AG04449 (cell line): ENCODE results near the gene SEMA4C.

Source experiments
- CTCF ChIA-PET: fragments of 350-600 bp; formaldehyde crosslinking; extraction: SDS; loops from one replicate; lab custom pipeline; 2021; ENCODE audit warnings: antibody characterized with exemption; lab: Yijun Ruan, JAX
- POLR2A ChIA-PET: fragments of 400-600, 350-600 bp; formaldehyde crosslinking; extraction: SDS; loops from one replicate; lab custom pipeline; 2020; ENCODE audit warnings: antibody characterized with exemption, inconsistent platforms; lab: Yijun Ruan, JAX
- DNase-seq: peaks from one replicate; pipeline ENCODE4 v3.0.0-alpha.2; 2010; ENCODE audit warnings: low read depth, low spot score
- H3K4me3 ChIP-seq: 2 replicates; pipeline ENCODE4 v1.5.1; 2011; ENCODE audit warnings: low read depth, mild to moderate bottlenecking, control low read depth, low read length
- TF ChIP-seq, protein P1 (sequence below): IDR thresholded peaks from one replicate; pipeline ENCODE4 v1.5.1; 2011; ENCODE audit warnings: mild to moderate bottlenecking, moderate library complexity, low read length, control low read depth, inconsistent platforms; ENCODE audit not compliant: insufficient read depth; ENCODE audit errors: missing control alignments

The SEMA4C gene

GRCh38 chr2:96907115-96908041, 37.5 kb upstream of the SEMA4C start:
- H3K4me3 ChIP-seq: no peak overlapping the region; the same call in 1 of the 2 replicates
- TF ChIP-seq, protein P1, sequence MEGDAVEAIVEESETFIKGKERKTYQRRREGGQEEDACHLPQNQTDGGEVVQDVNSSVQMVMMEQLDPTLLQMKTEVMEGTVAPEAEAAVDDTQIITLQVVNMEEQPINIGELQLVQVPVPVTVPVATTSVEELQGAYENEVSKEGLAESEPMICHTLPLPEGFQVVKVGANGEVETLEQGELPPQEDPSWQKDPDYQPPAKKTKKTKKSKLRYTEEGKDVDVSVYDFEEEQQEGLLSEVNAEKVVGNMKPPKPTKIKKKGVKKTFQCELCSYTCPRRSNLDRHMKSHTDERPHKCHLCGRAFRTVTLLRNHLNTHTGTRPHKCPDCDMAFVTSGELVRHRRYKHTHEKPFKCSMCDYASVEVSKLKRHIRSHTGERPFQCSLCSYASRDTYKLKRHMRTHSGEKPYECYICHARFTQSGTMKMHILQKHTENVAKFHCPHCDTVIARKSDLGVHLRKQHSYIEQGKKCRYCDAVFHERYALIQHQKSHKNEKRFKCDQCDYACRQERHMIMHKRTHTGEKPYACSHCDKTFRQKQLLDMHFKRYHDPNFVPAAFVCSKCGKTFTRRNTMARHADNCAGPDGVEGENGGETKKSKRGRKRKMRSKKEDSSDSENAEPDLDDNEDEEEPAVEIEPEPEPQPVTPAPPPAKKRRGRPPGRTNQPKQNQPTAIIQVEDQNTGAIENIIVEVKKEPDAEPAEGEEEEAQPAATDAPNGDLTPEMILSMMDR: no peak
- no peak for DNase-seq
- POLR2A ChIA-PET: no interaction called here
- CTCF ChIA-PET: no interaction called here

DNA sequence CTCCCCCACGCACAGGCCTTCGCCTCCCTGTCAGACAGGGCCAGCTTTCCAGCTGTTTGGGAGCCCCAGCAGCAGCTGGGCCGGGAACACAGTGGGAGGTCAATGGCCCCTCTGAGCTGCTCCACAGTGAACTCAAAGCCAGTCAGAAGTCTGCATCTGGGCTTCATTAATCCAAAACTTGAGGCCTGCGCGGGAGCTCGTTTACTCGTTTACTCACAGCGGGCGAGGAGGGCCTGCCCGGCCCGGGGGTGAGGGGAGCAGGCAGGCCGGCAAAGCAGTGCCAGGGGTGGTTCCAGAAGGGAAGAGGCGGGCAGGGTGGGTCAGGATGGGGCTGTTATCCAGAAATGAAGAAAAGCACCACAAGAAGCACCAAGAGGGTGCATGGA, 36.8 kb upstream of the SEMA4C start:
- ChIA-PET POLR2A (interaction anchor here (0.6 kb wide), 1 partner anchor 36 kb away, joined by 3 read pairs; no protein-coding TSS in a partner anchor), CTCF (no interaction called here)
- no peak for DNase-seq
- no peak overlapping the region for H3K4me3 ChIP-seq
- TF ChIP-seq, protein P1: no peak

- ChIA-PET POLR2A (no interaction called here), CTCF (interaction anchor here (0.7 to 1.6 kb wide), 3 partner anchors 13 to 47 kb away, joined by 3 to 4 read pairs (median 3); no protein-coding TSS in a partner anchor)
- H3K4me3 ChIP-seq: no peak overlapping the region
- TF ChIP-seq, protein P1: no peak
- DNase-seq: no peak
These were observed 33.9 kb upstream of the SEMA4C start for GRCh38 chr2:96903815-96904214.

DNA sequence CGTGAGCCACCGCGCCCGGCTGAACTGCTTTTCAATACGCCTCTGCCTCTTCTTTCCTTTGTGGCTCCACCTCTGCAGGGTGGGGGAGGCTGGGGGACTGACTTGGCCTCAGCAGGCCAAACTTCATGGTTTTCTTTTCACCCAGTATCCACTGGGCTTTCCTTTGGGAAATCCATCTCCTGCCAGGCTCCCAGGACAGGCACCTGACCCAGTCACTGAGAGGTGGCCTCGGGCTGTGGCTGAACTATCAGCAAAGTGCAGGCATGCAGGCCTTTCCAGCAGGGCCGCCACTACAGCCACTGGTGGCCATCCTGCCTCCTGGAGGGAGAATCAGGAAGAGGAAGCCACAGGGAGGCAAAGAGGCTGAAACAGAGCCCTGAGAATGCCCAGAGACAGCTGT, 33.4 kb upstream of the SEMA4C start:
- no peak for DNase-seq
- ChIA-PET POLR2A (no interaction called here), CTCF (interaction anchor here (1.1 kb wide), 1 partner anchor 12 kb away, joined by 3 read pairs; no protein-coding TSS in a partner anchor)
- no peak overlapping the region for H3K4me3 ChIP-seq
- TF ChIP-seq, protein P1: no peak

- no peak overlapping the region for H3K4me3 ChIP-seq
- TF ChIP-seq, protein P1: no peak
- CTCF ChIA-PET: no interaction called here
- no peak for DNase-seq
- POLR2A ChIA-PET: no interaction called here
These were observed 30.4 kb upstream of the SEMA4C start for GRCh38 chr2:96900237-96900636.

GRCh38 chr2:96899413-96899741, 29.5 kb upstream of the SEMA4C start:
- H3K4me3 ChIP-seq: no peak overlapping the region
- ChIA-PET CTCF (no interaction called here), POLR2A (no interaction called here)
- TF ChIP-seq, protein P1: no peak
- DNase-seq: no peak
